ENCODE measurements around the gene KIF22. TPM values are rescaled to one million over a fixed set of nuclear protein-coding genes. Genes with fewer than 3 reads are reported as not detected.

The KIF22 gene
- total and polyA plus RNA-seq, 9 of the 15 experiments (the other 6 are each of a cell fraction or from before 2014, with no cell fraction given) = 8.7 to 232 (median 131) TPM

GRCh38 chr16:29805232-29806098 is 14.9 kb downstream of the KIF22 start (continued):
- 0 out of 2 replicates have a peak, but pooled peaks have one; percentile 18 for TF ChIP-seq ZBTB40 (IDR thresholded peaks at IDR 0.05)
- TF ChIP-seq ZBTB40 (CRISPR knock-in tag; IDR thresholded peaks at IDR 0.05) = no peak
- no peak for TF ChIP-seq SMARCB1 (IDR thresholded peaks at IDR 0.05; ENCODE audit: insufficient read length, low read depth)
- TF ChIP-seq BACH1 (tag; IDR thresholded peaks at IDR 0.05) = no peak; the same call in 1 of the 2 replicates
- TF ChIP-seq LCOR (CRISPR knock-in tag; IDR thresholded peaks at IDR 0.05) = peak; percentile 85
- no peak for TF ChIP-seq RFX1 (IDR thresholded peaks at IDR 0.05)
- TF ChIP-seq FOXM1 (IDR thresholded peaks at IDR 0.05; ENCODE audit: low read depth) = peak; percentile 78
- peak; percentile 49; the same call in 1 of the 2 replicates for TF ChIP-seq FOXM1 (CRISPR knock-in tag; IDR thresholded peaks at IDR 0.05; ENCODE audit: low read depth)
- TF ChIP-seq NCOA4 (IDR thresholded peaks at IDR 0.05; ENCODE audit: partially characterized antibody) = no peak
- TF ChIP-seq, protein P1, sequence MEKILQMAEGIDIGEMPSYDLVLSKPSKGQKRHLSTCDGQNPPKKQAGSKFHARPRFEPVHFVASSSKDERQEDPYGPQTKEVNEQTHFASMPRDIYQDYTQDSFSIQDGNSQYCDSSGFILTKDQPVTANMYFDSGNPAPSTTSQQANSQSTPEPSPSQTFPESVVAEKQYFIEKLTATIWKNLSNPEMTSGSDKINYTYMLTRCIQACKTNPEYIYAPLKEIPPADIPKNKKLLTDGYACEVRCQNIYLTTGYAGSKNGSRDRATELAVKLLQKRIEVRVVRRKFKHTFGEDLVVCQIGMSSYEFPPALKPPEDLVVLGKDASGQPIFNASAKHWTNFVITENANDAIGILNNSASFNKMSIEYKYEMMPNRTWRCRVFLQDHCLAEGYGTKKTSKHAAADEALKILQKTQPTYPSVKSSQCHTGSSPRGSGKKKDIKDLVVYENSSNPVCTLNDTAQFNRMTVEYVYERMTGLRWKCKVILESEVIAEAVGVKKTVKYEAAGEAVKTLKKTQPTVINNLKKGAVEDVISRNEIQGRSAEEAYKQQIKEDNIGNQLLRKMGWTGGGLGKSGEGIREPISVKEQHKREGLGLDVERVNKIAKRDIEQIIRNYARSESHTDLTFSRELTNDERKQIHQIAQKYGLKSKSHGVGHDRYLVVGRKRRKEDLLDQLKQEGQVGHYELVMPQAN (IDR thresholded peaks at IDR 0.05; ENCODE audit: borderline replicate concordance) = peak; percentile 45; the same call in 1 of the 2 replicates
- no peak for TF ChIP-seq THRAP3 (IDR thresholded peaks at IDR 0.05; ENCODE audit: borderline replicate concordance)
- no peak for TF ChIP-seq ZFPM2 (CRISPR knock-in tag; IDR thresholded peaks at IDR 0.05)
- TF ChIP-seq IRF9 (tag; IDR thresholded peaks at IDR 0.05) = no peak
- TF ChIP-seq ZNF232 (CRISPR knock-in tag; IDR thresholded peaks at IDR 0.05) = no peak
- no peak for TF ChIP-seq ZNF133 (CRISPR knock-in tag; IDR thresholded peaks at IDR 0.05)

All from K562 (cell line).